Sigmoid colon (tissue), 4 donors: ENCODE data around the gene PLCB1.

Experiments used
- CTCF ChIP-seq, 4 experiments: fragments of 450-650 bp in 3 of 4; fragments of 200-600 bp in 1 of 4; IDR thresholded peaks; one replicate each; pipeline ENCODE4 v1.5.1; 2016 to 2019; ENCODE audit warnings: antibody characterized with exemption in 4 of 4, mild to moderate bottlenecking in 3 of 4, moderate library complexity in 2 of 4
- POLR2A ChIP-seq, 2 donors: fragments of 450-650 bp; IDR thresholded peaks; one replicate each; pipeline ENCODE4 v1.6.1; 2016; ENCODE audit warnings: antibody characterized with exemption in 2 of 2, mild to moderate bottlenecking in 2 of 2, moderate library complexity in 2 of 2
- POLR2AphosphoS5 ChIP-seq, 4 donors: sonication (generic); formaldehyde crosslinking; IDR thresholded peaks; one replicate each; pipeline ENCODE4 v1.6.1; 2017; ENCODE audit warnings: antibody characterized with exemption in 4 of 4

GRCh38 chr20:8578161-8578865 is 446.2 kb downstream of the PLCB1 start:
- no peak for TF ChIP-seq CTCF (IDR thresholded peaks at IDR 0.05)
- no peak for TF ChIP-seq POLR2AphosphoS5 (IDR thresholded peaks at IDR 0.05)
- TF ChIP-seq POLR2A (IDR thresholded peaks at IDR 0.05) = no peak
